Measurements from ENCODE around the gene SH3GLB1. TPM values are rescaled to one million over a fixed set of nuclear protein-coding genes. Genes with fewer than 3 reads are reported as not detected.

The SH3GLB1 gene
- total and polyA plus RNA-seq, 2 of the 13 experiments (the other 11 are each of a cell fraction or from before 2014, with no cell fraction given) = 26.0 to 41.5 TPM

DNA sequence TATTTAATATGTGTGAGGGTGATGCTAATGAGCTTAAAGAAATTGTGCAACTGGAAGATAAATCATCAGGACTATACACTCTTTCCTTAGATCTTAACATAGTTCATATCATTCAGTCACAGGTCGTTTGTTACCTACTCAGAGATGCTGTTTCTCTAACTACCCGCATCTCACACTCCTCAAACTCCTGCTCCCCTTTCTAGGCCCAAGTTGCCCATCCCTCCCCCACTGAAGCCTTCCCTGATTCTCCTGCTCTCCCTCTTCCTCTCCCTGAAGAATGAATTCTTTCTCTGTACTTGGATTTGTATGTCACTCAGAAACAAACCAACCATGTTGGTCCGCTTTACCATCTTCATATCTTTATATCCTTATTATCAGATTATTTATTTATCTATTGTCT is 9.1 kb downstream of the SH3GLB1 start:
- Histone ChIP-seq H3K79me2 (ENCODE audit: insufficient read depth, low read length) (peaks cover 79% of the 10 kb centered on the region), H3K4me3 (replicated peaks in 1 of 3; ENCODE audit: insufficient read depth in 1 of 3, low read depth in 2 of 3, low read length in 3 of 3) (no peak overlapping the region), H3K9me3 (ENCODE audit: low read length) (no peaks in the 10 kb centered on the region), H3K27ac (ENCODE audit: extremely low read length, insufficient read depth, low read length) (no peak overlapping the region), H3K4me1 (ENCODE audit: insufficient read depth, low read length) (peaks cover 33% of the 10 kb centered on the region), H3K27me3 (ENCODE audit: control insufficient read depth in 1 of 2, insufficient read depth in 2 of 2, low read length in 2 of 2) (no peaks in the 10 kb centered on the region), H3K4me2 (ENCODE audit: low read depth, low read length) (no peak overlapping the region), H2AFZ (ENCODE audit: low read length) (no peak overlapping the region), H3K36me3 (replicated peaks in 1 of 2; ENCODE audit: control insufficient read depth in 1 of 2, insufficient read depth in 2 of 2, low read length in 2 of 2) (peaks cover 1 to 26% of the 10 kb centered on the region in 2 experiments; a peak in 3 of 5 replicates), H4K20me1 (ENCODE audit: insufficient read depth, low read length) (peaks cover 30% of the 10 kb centered on the region; the same call in 1 of the 2 replicates), H3K9ac (ENCODE audit: insufficient read depth, low read depth, low read length) (no peak overlapping the region)
- FAIRE-seq (no peak), DNase-seq (ENCODE audit: low spot score) (no peak), ATAC-seq (no peak)
- intact Hi-C loops (cut with micrococcal nuclease; ENCODE audit: unreplicated experiment) (no loop called here), in situ Hi-C loops (cut with HindIII; ENCODE audit: extremely low pct_ligation_motif_present, low pct_unique_long_range_greater_than_20kb) (no loop called here)
- BruUV-seq (replicated peaks) = no TSS peak
- POLR2A ChIA-PET = interaction anchor here (3.5 kb wide), 1 partner anchor 9 kb away, joined by 20 read pairs; the partner anchor contains the start of gene SH3GLB1
- TF ChIP-seq ZNF557 (CRISPR knock-in tag; IDR thresholded peaks at IDR 0.05) = no peak
- no peak for TF ChIP-seq TSC22D2 (CRISPR knock-in tag; IDR thresholded peaks at IDR 0.05; ENCODE audit: borderline replicate concordance)
- no peak for TF ChIP-seq NFE2 (CRISPR knock-in tag; IDR thresholded peaks at IDR 0.05)
- no peak for TF ChIP-seq KDM3A (CRISPR knock-in tag; IDR thresholded peaks at IDR 0.05; ENCODE audit: low read depth)
- TF ChIP-seq ZNF850 (CRISPR knock-in tag; conservative IDR thresholded peaks at IDR 0.05) = no peak
- no peak for TF ChIP-seq HIVEP1 (CRISPR knock-in tag; IDR thresholded peaks at IDR 0.05)
- no peak for TF ChIP-seq MXI1 (IDR thresholded peaks at IDR 0.05; ENCODE audit: borderline replicate concordance, low read depth, low read length)
- TF ChIP-seq ZNF780A (CRISPR knock-in tag; IDR thresholded peaks at IDR 0.05) = no peak
- TF ChIP-seq NPAS2 (CRISPR knock-in tag; IDR thresholded peaks at IDR 0.05; ENCODE audit: borderline replicate concordance) = no peak
- no peak for TF ChIP-seq ZNF264 (CRISPR knock-in tag; IDR thresholded peaks at IDR 0.05)
- TF ChIP-seq ZNF576 (CRISPR knock-in tag; IDR thresholded peaks at IDR 0.05) = no peak
- TF ChIP-seq SOX6 (IDR thresholded peaks at IDR 0.05) = no peak
- TF ChIP-seq SOX6 (CRISPR knock-in tag; IDR thresholded peaks at IDR 0.05) = no peak
- no peak for TF ChIP-seq E2F5 (CRISPR knock-in tag; conservative IDR thresholded peaks at IDR 0.05)
- WGBS (ENCODE audit: low lambda C conversion rate) = 95% methylated on average over 3 of the region's 3 CpGs
- CTCF ChIA-PET (ENCODE audit: low intra/inter-chr PET ratio, low total read pairs) = no interaction called here
